ENCODE data around the gene HK3. TPM values are rescaled to one million over a fixed set of nuclear protein-coding genes. Genes with fewer than 3 reads are reported as not detected.

The HK3 gene
- total RNA-seq, 4 donors from 2014 or later, result 12.2 to 61.6 (median 26.7) TPM

DNA sequence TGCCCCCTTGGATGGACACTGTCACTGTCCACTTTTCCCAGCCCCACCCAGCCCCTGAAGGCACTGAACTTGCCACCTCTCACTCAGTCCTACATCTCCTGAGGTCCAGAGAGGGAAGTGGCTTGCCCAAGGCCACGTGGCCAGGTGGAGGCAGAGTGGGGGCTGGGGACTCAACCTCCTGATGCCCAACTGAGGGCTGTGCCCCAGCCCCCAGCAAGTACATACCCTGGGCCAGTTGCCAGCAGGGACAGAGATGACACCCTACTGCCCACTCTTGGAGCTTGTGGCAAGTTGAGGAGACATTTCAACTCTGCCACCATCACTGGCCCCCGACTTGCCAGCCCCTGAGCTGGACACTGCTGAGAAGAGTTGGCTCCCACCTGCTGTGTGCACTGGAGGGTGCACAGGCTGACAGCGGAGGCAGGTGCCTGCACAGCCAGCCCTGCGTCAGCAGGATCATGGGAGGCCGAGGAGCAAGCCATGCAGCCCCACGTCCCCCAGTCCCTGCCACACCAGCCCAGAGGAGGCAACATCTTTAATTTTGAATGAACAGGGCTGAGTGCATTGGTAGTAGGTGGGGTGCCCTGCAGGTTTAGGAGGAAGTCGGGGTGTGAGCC is 49.4 kb downstream of the HK3 start:
- ATAC-seq (ENCODE audit: low FRiP score), result no peak
- no peak for TF ChIP-seq CTCF (IDR thresholded peaks at IDR 0.05)
- DNase-seq (ENCODE audit: low spot score), result no peak

DNA sequence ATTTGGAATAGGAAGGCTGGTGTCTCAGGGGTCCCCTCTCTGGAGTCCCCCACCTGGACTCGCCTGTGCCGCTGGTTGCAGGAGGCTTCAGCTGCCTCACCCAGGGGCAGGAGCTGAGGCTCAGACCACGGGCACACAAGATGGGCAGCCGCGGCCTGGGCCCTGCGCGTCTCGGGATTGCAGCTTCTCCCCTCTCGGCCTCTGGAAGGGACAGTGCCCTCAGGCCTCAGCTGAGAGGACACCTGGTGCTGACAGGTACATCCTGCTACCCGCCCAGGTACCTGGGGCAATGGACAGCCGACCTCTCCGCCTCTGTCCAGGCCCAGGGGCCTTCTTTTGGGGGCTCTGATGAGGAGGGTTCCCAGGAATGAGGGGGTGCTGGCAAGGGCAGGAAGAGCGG is 50.5 kb downstream of the HK3 start:
- TF ChIP-seq CTCF (IDR thresholded peaks at IDR 0.05), result no peak
- no peak for ATAC-seq (ENCODE audit: low FRiP score)

DNA sequence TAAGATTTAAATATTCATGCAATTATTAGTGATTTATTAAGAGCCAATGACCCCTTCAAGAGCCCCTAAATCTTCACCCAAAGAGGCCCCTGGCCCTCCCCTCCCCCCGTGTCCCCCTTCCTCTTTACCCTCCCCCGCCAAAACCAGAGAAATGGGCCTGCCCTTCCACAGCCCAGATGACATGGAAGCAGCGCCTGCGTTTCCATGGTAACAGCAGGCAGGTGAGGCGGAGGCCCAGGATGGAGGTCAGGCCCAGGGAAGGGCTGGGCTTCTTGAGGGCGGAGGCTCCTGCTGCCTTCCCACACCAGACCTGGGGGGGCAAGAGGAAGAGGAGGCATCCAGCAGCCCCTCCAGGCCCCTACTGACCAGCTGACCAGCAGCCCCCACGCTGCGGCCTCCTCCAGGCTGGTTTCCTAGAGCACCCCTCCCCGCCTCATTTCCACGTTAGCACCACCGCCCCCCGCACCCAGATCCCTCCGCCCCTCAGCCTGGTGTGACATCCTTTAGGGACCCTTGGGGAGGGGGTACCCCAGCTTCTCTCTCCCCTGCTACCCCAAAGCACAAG is 51.3 kb downstream of the HK3 start:
- ATAC-seq (ENCODE audit: low FRiP score), result no peak
- no peak for TF ChIP-seq CTCF (IDR thresholded peaks at IDR 0.05)
- DNase-seq (ENCODE audit: low spot score), result no peak

More for the DNA sequence above, 50.5 kb downstream of the HK3 start:
- DNase-seq (ENCODE audit: low spot score), result no peak

DNA sequence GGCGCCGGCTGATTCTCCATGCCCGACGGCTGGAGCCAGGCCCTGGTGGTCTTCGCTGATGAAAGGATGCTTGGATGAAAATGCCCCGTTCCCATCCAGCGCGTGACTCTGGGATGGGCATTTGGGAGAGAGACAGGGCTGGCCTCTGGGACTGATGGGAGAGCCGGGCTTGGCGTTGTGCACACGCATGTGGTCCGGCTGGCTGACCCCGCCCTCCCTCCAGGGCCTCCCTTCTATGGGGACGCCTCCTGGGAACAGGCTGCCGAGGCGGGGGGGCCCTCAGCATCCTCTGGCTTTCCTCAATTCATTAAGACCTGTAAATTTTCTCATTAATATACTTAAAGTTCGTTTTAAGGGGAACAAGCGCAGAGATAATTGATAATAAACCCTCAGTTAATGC is 52.0 kb downstream of the HK3 start:
- no peak for TF ChIP-seq CTCF (IDR thresholded peaks at IDR 0.05)
- ATAC-seq (ENCODE audit: low FRiP score) (no peak), DNase-seq (ENCODE audit: low spot score) (no peak)

- DNase-seq (ENCODE audit: low spot score) (no peak), ATAC-seq (ENCODE audit: low FRiP score) (peak; percentile 29)
- TF ChIP-seq CTCF (IDR thresholded peaks at IDR 0.05), result no peak
Observed at GRCh38 chr5:176846335-176847140, 52.6 kb downstream of the HK3 start.

- no peak for DNase-seq (ENCODE audit: low spot score)
- no peak for TF ChIP-seq CTCF (IDR thresholded peaks at IDR 0.05)
Observed at GRCh38 chr5:176845392-176845713, 53.8 kb downstream of the HK3 start.

More at GRCh38 chr5:176845392-176845713, 53.8 kb downstream of the HK3 start:
- ATAC-seq (ENCODE audit: low FRiP score), result no peak
